BE2C (cell line): Measurements from ENCODE around the gene FBLL1.
A peak's percentile ranks its signal among the peaks of the same experiment; 100 is the strongest.

Experiments used
- DNase-seq: peaks from one replicate; pipeline ENCODE4 v3.0.0-alpha.2; 2020
- H3K27me3 ChIP-seq: fragments of 250-450 bp; sonication (Bioruptor Pico); 2 replicates; pipeline ENCODE4 v1.5.1; 2020; ENCODE audit warnings: mild to moderate bottlenecking
- H3K36me3 ChIP-seq: fragments of 250-450 bp; sonication (Bioruptor Pico); 2 replicates; pipeline ENCODE4 v1.5.1; 2020; ENCODE audit warnings: mild to moderate bottlenecking
- H3K4me1 ChIP-seq: fragments of 250-450 bp; sonication (Bioruptor Pico); 2 replicates; pipeline ENCODE4 v1.5.1; 2020
- H3K4me3 ChIP-seq: 2 replicates; pipeline ENCODE4 v1.5.1; 2011; ENCODE audit warnings: low read depth, low read length
- H3K9me3 ChIP-seq: fragments of 250-450 bp; sonication (Bioruptor Pico); 2 replicates; pipeline ENCODE4 v1.5.1; 2020
- CTCF ChIP-seq: IDR thresholded peaks from 2 replicates; pipeline ENCODE4 v1.5.1; 2012; ENCODE audit warnings: mild to moderate bottlenecking, low read depth, low read length

The FBLL1 gene

GRCh38 chr5:168578538-168579487 is 49.7 kb downstream of the FBLL1 start, which contains the start of gene PANK3:
Gene PANK3 (minus strand): TSS chr5:168579368. CDS start chr5:168579283, 85 bp downstream.
- TF ChIP-seq CTCF: peak; percentile 30; the same call in 1 of the 2 replicates

GRCh38 chr5:168579488-168580226 is 50.6 kb downstream of the FBLL1 start:
- TF ChIP-seq CTCF: no peak
- DNase-seq: peak; percentile 99

More at GRCh38 chr5:168578538-168579487, 49.7 kb downstream of the FBLL1 start, which contains the start of gene PANK3:
- Histone ChIP-seq H3K4me1 (peaks cover 10% of the 10 kb centered on the region; the same call in 1 of the 2 replicates), H3K36me3 (peaks cover 22% of the 10 kb centered on the region), H3K4me3 (peak within 1 kb of the TSS; percentile 74), H3K27me3 (no peaks in the 10 kb centered on the region), H3K9me3 (no peaks in the 10 kb centered on the region)
- peak; percentile 75 for DNase-seq

GRCh38 chr5:168580227-168580508 is 51.1 kb downstream of the FBLL1 start:
- Histone ChIP-seq H3K4me1 (peaks cover 13% of the 10 kb centered on the region; the same call in 1 of the 2 replicates), H3K27me3 (no peaks in the 10 kb centered on the region), H3K36me3 (peaks cover 14% of the 10 kb centered on the region), H3K9me3 (no peaks in the 10 kb centered on the region), H3K4me3 (peak overlapping the region; percentile 58)
- DNase-seq: no peak
- TF ChIP-seq CTCF: no peak

More at GRCh38 chr5:168579488-168580226, 50.6 kb downstream of the FBLL1 start:
- Histone ChIP-seq H3K4me3 (peak overlapping the region; percentile 74), H3K4me1 (peaks cover 10% of the 10 kb centered on the region; the same call in 1 of the 2 replicates), H3K36me3 (peaks cover 16% of the 10 kb centered on the region), H3K27me3 (no peaks in the 10 kb centered on the region), H3K9me3 (no peaks in the 10 kb centered on the region)
